CD4-positive, alpha-beta T cell (primary cell): Measurements from ENCODE around the gene ZNF319. TPM values are rescaled to one million over a fixed set of nuclear protein-coding genes. Genes with fewer than 3 reads are reported as not detected.
A peak's percentile ranks its signal among the peaks of the same experiment; 100 is the strongest.

Experiments
- ATAC-seq: fragments of 200-7000 bp; cut with Tn5 transposase; one replicate; pipeline ENCODE4 v1.10.0; 2022; ENCODE audit warnings: mild to moderate bottlenecking; ENCODE audit not compliant: poor library complexity
- CTCF ChIA-PET: fragments of 350-600 bp; sonication (Branson Sonifier 250); formaldehyde crosslinking; loops from one replicate; lab custom pipeline; 2021; ENCODE audit warnings: antibody characterized with exemption, inconsistent platforms; lab: Charles Lee
- POLR2A ChIA-PET: fragments of 350-600 bp; sonication (Branson Sonifier 250); formaldehyde crosslinking; loops from one replicate; lab custom pipeline; 2021; ENCODE audit warnings: antibody characterized with exemption, inconsistent platforms; lab: Charles Lee
- DNase-seq, 14 experiments: peaks; one replicate each; pipeline ENCODE4 v3.0.0-alpha.2; 2013 to 2020; ENCODE audit warnings: mixed read lengths in 2 of 14
- H3K27ac ChIP-seq, 2 donors: one replicate each; pipeline versions ENCODE4 v1.5.1 to v1.7.0; 2013; ENCODE audit warnings: low read length in 2 of 2, low read depth in 1 of 2, mild to moderate bottlenecking in 1 of 2
- H3K27me3 ChIP-seq, 2 experiments: 1 replicate in 1 of 2; 2 replicates in 1 of 2; pipeline versions ENCODE4 v1.6.1 to v1.7.0; 2013; ENCODE audit warnings: low read length in 2 of 2, control low read depth in 1 of 2, mild to moderate bottlenecking in 1 of 2, moderate library complexity in 1 of 2; ENCODE audit not compliant: insufficient read depth in 2 of 2, control insufficient read depth in 1 of 2
- H3K36me3 ChIP-seq: one replicate; pipeline ENCODE4 v1.6.1; 2013; ENCODE audit warnings: low read length, control low read depth; ENCODE audit not compliant: insufficient read depth
- H3K4me1 ChIP-seq: one replicate; pipeline ENCODE4 v1.6.1; 2013; ENCODE audit warnings: low read length, control low read depth; ENCODE audit not compliant: insufficient read depth
- H3K4me3 ChIP-seq: one replicate; pipeline ENCODE4 v1.5.1; 2013; ENCODE audit warnings: mild to moderate bottlenecking, low read length, moderate library complexity
- H3K9me3 ChIP-seq, 2 experiments: 1 replicate in 1 of 2; 2 replicates in 1 of 2; pipeline versions ENCODE4 v1.6.1 to v1.7.0; 2013; ENCODE audit warnings: low read length in 2 of 2, mild to moderate bottlenecking in 2 of 2, control low read depth in 1 of 2, moderate library complexity in 1 of 2; ENCODE audit not compliant: control insufficient read depth in 1 of 2, insufficient read depth in 1 of 2
- H3K27ac Mint-ChIP-seq: one replicate; pipeline ENCODE4 v1.8.0; 2020; ENCODE audit warnings: mixed read lengths
- H3K27me3 Mint-ChIP-seq: one replicate; pipeline ENCODE4 v1.8.0; 2021; ENCODE audit warnings: mixed read lengths
- H3K36me3 Mint-ChIP-seq: one replicate; pipeline ENCODE4 v1.8.0; 2021; ENCODE audit warnings: low read depth, mixed read lengths
- H3K4me1 Mint-ChIP-seq: one replicate; pipeline ENCODE4 v1.8.0; 2021; ENCODE audit warnings: low read depth, mixed read lengths
- H3K4me3 Mint-ChIP-seq: one replicate; pipeline ENCODE4 v1.8.0; 2020; ENCODE audit warnings: mild to moderate bottlenecking, mixed read lengths
- H3K9me3 Mint-ChIP-seq: one replicate; pipeline ENCODE4 v1.8.0; 2020; ENCODE audit warnings: mixed read lengths
- intact Hi-C, 2 experiments: fragments of 100-400 bp; cut with DNase I in 1 of 2; cut with micrococcal nuclease in 1 of 2; formaldehyde crosslinking; loops; one replicate each; pipeline versions ENCODE4 v1.15.1 to v1.9.0; 2023 to 2025; cut with DNase I, micrococcal nuclease
- total RNA-seq, 174 experiments: library from RNA in 2 of 174; stranded (reverse) in 2 of 174; gene quantifications; one replicate each; pipeline ENCODE4 v1.2.3 and lab custom pipeline; 2021 to 2026
- TF ChIP-seq, protein P1 (sequence below): fragments of 200-600 bp; IDR thresholded peaks from one replicate; pipeline ENCODE4 v1.8.0; 2022; ENCODE audit warnings: antibody characterized with exemption, mild to moderate bottlenecking

ZNF319 gene
- total RNA-seq, 2 experiments from 2014 or later = 11.4 to 12.9 TPM

DNA sequence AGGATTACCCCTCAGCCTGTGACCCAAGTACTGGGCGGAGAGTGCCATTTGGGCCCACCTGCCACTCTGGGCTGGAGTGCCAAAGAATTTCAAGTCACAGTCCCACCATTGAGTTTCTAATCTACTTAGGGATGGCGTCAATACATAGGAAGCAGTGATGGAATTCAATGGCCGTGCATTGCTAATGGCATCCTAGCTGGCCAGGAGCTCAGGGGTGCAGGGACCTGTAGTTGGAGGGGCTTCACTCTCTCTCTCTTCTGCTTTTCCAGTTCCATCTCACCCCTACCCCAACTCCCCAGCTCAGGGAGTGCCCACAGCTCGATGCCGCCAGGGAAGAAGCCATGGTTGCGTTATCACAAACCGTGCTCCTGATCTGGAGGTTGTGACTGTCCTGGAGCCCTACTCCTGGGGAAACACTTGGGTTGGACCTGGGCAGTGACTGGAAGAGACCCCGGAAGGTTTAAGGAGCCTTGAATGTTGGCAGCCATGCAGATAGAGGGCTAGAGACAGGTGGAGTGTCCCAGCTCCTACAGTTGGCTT lies 27.5 kb upstream of the ZNF319 start:
- DNase-seq = no peak
- Histone ChIP-seq H3K27ac (no peak overlapping the region), H3K27me3 (peaks cover 7 to 13% of the 10 kb centered on the region in 2 experiments), H3K4me3 (no peak overlapping the region), H3K4me1 (peaks cover 29% of the 10 kb centered on the region), H3K9me3 (no peaks in the 10 kb centered on the region), H3K36me3 (no peaks in the 10 kb centered on the region)
- Mint-ChIP-seq H3K4me3 (peak overlapping the region; percentile 74), H3K9me3 (no peaks in the 10 kb centered on the region), H3K36me3 (no peaks in the 10 kb centered on the region), H3K27me3 (peaks cover 9% of the 10 kb centered on the region), H3K27ac (no peak overlapping the region), H3K4me1 (peaks cover 9% of the 10 kb centered on the region)
- POLR2A ChIA-PET = interaction anchor here (4.7 kb wide), 1 partner anchor 102 kb away, joined by 28 read pairs; the partner anchor contains the start of gene CFAP20
- TF ChIP-seq, protein P1, sequence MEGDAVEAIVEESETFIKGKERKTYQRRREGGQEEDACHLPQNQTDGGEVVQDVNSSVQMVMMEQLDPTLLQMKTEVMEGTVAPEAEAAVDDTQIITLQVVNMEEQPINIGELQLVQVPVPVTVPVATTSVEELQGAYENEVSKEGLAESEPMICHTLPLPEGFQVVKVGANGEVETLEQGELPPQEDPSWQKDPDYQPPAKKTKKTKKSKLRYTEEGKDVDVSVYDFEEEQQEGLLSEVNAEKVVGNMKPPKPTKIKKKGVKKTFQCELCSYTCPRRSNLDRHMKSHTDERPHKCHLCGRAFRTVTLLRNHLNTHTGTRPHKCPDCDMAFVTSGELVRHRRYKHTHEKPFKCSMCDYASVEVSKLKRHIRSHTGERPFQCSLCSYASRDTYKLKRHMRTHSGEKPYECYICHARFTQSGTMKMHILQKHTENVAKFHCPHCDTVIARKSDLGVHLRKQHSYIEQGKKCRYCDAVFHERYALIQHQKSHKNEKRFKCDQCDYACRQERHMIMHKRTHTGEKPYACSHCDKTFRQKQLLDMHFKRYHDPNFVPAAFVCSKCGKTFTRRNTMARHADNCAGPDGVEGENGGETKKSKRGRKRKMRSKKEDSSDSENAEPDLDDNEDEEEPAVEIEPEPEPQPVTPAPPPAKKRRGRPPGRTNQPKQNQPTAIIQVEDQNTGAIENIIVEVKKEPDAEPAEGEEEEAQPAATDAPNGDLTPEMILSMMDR = no peak
- CTCF ChIA-PET = no interaction called here
- intact Hi-C loops = loop anchor here in 1 of 2 experiments (5.0 kb wide), 1 partner anchor 94 kb away; no protein-coding TSS in a partner anchor
- no peak for ATAC-seq

GRCh38 chr16:58027161-58027915 lies 26.9 kb upstream of the ZNF319 start:
- H3K9me3 ChIP-seq = no peaks in the 10 kb centered on the region
- ChIA-PET POLR2A (interaction anchor here (1.8 to 4.7 kb wide), 2 partner anchors 102 to 292 kb away, joined by 4 to 28 read pairs; partner anchors contain the start of genes CFAP20 and KATNB1), CTCF (no interaction called here)
- H3K4me1 ChIP-seq = peaks cover 29% of the 10 kb centered on the region
- no peak for ATAC-seq
- intact Hi-C loops = loop anchor here in 1 of 2 experiments (5.0 kb wide), 1 partner anchor 95 kb away; no protein-coding TSS in a partner anchor
- Mint-ChIP-seq H3K36me3 (no peaks in the 10 kb centered on the region), H3K4me3 (no peak overlapping the region), H3K4me1 (peaks cover 9% of the 10 kb centered on the region), H3K9me3 (no peaks in the 10 kb centered on the region), H3K27me3 (peaks cover 9% of the 10 kb centered on the region), H3K27ac (no peak overlapping the region)
- DNase-seq = no peak
- H3K27me3 ChIP-seq = peaks cover 7 to 13% of the 10 kb centered on the region in 2 experiments
- TF ChIP-seq, protein P1 = no peak
- no peak overlapping the region for H3K27ac ChIP-seq
- no peaks in the 10 kb centered on the region for H3K36me3 ChIP-seq
- H3K4me3 ChIP-seq = peak overlapping the region; percentile 61

GRCh38 chr16:58026705-58027160 lies 26.3 kb upstream of the ZNF319 start:
- TF ChIP-seq, protein P1 = no peak
- CTCF ChIA-PET = interaction anchor here (1.1 kb wide), 1 partner anchor 71 kb away, joined by 3 read pairs; no protein-coding TSS in a partner anchor
- Mint-ChIP-seq H3K4me3 (peak overlapping the region; percentile 62), H3K9me3 (no peaks in the 10 kb centered on the region), H3K4me1 (peaks cover 9% of the 10 kb centered on the region), H3K36me3 (no peaks in the 10 kb centered on the region), H3K27me3 (peaks cover 9% of the 10 kb centered on the region), H3K27ac (no peak overlapping the region)
- H3K4me3 ChIP-seq = peak overlapping the region; percentile 61
- H3K27me3 ChIP-seq = peaks cover 7 to 13% of the 10 kb centered on the region in 2 experiments
- H3K27ac ChIP-seq = no peak overlapping the region
- peaks cover 29% of the 10 kb centered on the region for H3K4me1 ChIP-seq
- H3K36me3 ChIP-seq = no peaks in the 10 kb centered on the region
- POLR2A ChIA-PET = interaction anchor here (1.8 to 4.7 kb wide), 2 partner anchors 103 to 292 kb away, joined by 4 to 28 read pairs; partner anchors contain the start of genes CFAP20 and KATNB1
- DNase-seq = peak in 1 of 14 experiments; percentile 16
- ATAC-seq = no peak
- H3K9me3 ChIP-seq = no peaks in the 10 kb centered on the region
- intact Hi-C loops = loop anchor here in 1 of 2 experiments (5.0 kb wide), 1 partner anchor 96 kb away; no protein-coding TSS in a partner anchor
